H1 (cell line): ENCODE results near the gene ERC1. TPM values are rescaled to one million over a fixed set of nuclear protein-coding genes. Genes with fewer than 3 reads are reported as not detected.
A peak's percentile ranks its signal among the peaks of the same experiment; 100 is the strongest.

Experiments used
- CTCF ChIA-PET: fragments of 300-600 bp; sonication (Branson Sonifier 250); formaldehyde crosslinking; loops from one replicate; lab custom pipeline; 2021; ENCODE audit not compliant: partially characterized antibody; lab: Charles Lee
- POLR2A ChIA-PET: fragments of 300-600 bp; sonication (Branson Sonifier 250); formaldehyde crosslinking; loops from one replicate; lab custom pipeline; 2021; ENCODE audit warnings: inconsistent platforms; ENCODE audit not compliant: partially characterized antibody; lab: Charles Lee
- DNase-seq, 2 experiments: peaks; one replicate each; pipeline versions ENCODE4 v3.0.0 to v3.0.0-alpha.2; 2010 to 2022; ENCODE audit warnings: low spot score in 2 of 2, low read depth in 1 of 2, mixed read lengths in 1 of 2
- FAIRE-seq: peaks from 2 replicates; lab custom pipeline; 2011; peaks lifted over from hg19 to GRCh38; lab: Jason Lieb, UNC
- H2AFZ ChIP-seq: 2 replicates; pipeline ENCODE4 v1.8.1; 2012; ENCODE audit warnings: low read length, inconsistent platforms
- H2AK5ac ChIP-seq: 2 replicates; pipeline ENCODE4 v1.6.1; 2013; ENCODE audit warnings: low read depth, low read length
- H2BK120ac ChIP-seq: replicated peaks from 2 replicates; pipeline ENCODE3; 2013; ENCODE audit warnings: low read depth, low read length, inconsistent platforms
- H2BK12ac ChIP-seq: 2 replicates; pipeline ENCODE4 v1.6.1; 2013; ENCODE audit warnings: low read depth, low read length
- H2BK15ac ChIP-seq: 2 replicates; pipeline ENCODE4 v1.6.1; 2013; ENCODE audit warnings: low read length
- H2BK20ac ChIP-seq: 2 replicates; pipeline ENCODE4 v1.6.1; 2013; ENCODE audit warnings: low read length
- H2BK5ac ChIP-seq: 2 replicates; pipeline ENCODE4 v1.6.1; 2013; ENCODE audit warnings: low read depth, low read length
- H3K14ac ChIP-seq: 2 replicates; pipeline ENCODE4 v1.6.1; 2013; ENCODE audit warnings: inconsistent platforms; ENCODE audit not compliant: insufficient read length
- H3K18ac ChIP-seq: 2 replicates; pipeline ENCODE4 v1.6.1; 2013; ENCODE audit warnings: low read length; ENCODE audit errors: extremely low read depth
- H3K23ac ChIP-seq: 2 replicates; pipeline ENCODE4 v1.6.1; 2013; ENCODE audit warnings: inconsistent platforms; ENCODE audit not compliant: insufficient read length
- H3K23me2 ChIP-seq: 2 replicates; pipeline ENCODE4 v1.6.1; 2013; ENCODE audit warnings: low read depth, low read length
- H3K27ac ChIP-seq: 2 replicates; pipeline ENCODE4 v1.6.1; 2011; ENCODE audit warnings: low read depth, low read length, inconsistent platforms
- H3K27me3 ChIP-seq, 4 experiments: replicated peaks in 1 of 4; 1 replicate in 1 of 4; 2 replicates in 3 of 4; pipeline versions ENCODE4 v1.6.1 to v1.8.1; 2011 to 2013; ENCODE audit warnings: low read length in 3 of 4, mild to moderate bottlenecking in 3 of 4, inconsistent platforms in 2 of 4, mixed read lengths in 2 of 4, moderate library complexity in 1 of 4; ENCODE audit not compliant: control insufficient read depth in 3 of 4, insufficient read depth in 3 of 4; ENCODE audit errors: extremely low read depth in 1 of 4
- H3K36me3 ChIP-seq, 4 experiments: 2 replicates each; pipeline versions ENCODE4 v1.6.1 to v1.8.1; 2011 to 2013; ENCODE audit warnings: mild to moderate bottlenecking in 4 of 4, low read length in 3 of 4, moderate library complexity in 2 of 4, control low read depth in 1 of 4, inconsistent platforms in 1 of 4; ENCODE audit not compliant: insufficient read depth in 4 of 4, control insufficient read depth in 2 of 4
- H3K4ac ChIP-seq: replicated peaks from 2 replicates; pipeline ENCODE3; 2013; ENCODE audit warnings: low read length, low read depth, mixed read lengths, inconsistent platforms; ENCODE audit not compliant: insufficient read length
- H3K4me1 ChIP-seq, 4 experiments: replicated peaks in 1 of 4; 1 replicate in 1 of 4; 2 replicates in 3 of 4; pipeline versions ENCODE4 v1.6.1 to v1.8.1; 2011 to 2013; ENCODE audit warnings: low read length in 3 of 4, inconsistent platforms in 2 of 4, mixed read lengths in 1 of 4; ENCODE audit not compliant: insufficient read depth in 4 of 4, control insufficient read depth in 3 of 4
- H3K4me2 ChIP-seq, 2 experiments: 2 replicates each; pipeline versions ENCODE4 v1.6.1 to v1.8.1; 2011 to 2013; ENCODE audit warnings: low read depth in 2 of 2, low read length in 2 of 2, control low read depth in 1 of 2, inconsistent platforms in 1 of 2, mild to moderate bottlenecking in 1 of 2; ENCODE audit not compliant: insufficient read depth in 1 of 2
- H3K4me3 ChIP-seq, 4 experiments: fragments of 200-600, 300-600 bp in 1 of 4; sonication (generic), shearing (Covaris generic), sonication (Bioruptor Twin) in 1 of 4; 2 replicates each; pipeline versions ENCODE4 v1.5.1 to v1.8.1; 2011 to 2016; ENCODE audit warnings: low read length in 4 of 4, low read depth in 3 of 4, control low read depth in 2 of 4, inconsistent platforms in 2 of 4, mild to moderate bottlenecking in 2 of 4, mixed read lengths in 1 of 4, moderate library complexity in 1 of 4; ENCODE audit not compliant: insufficient read depth in 2 of 4; ENCODE audit errors: extremely low read depth in 1 of 4
- H3K56ac ChIP-seq: replicated peaks from 2 replicates; pipeline ENCODE3; 2013; ENCODE audit warnings: low read depth, mild to moderate bottlenecking, mixed read lengths, low read length, inconsistent platforms; ENCODE audit not compliant: insufficient read length
- H3K79me1 ChIP-seq: 2 replicates; pipeline ENCODE4 v1.6.1; 2013; ENCODE audit warnings: low read depth, low read length, control low read depth
- H3K79me2 ChIP-seq, 2 experiments: 2 replicates each; pipeline versions ENCODE4 v1.6.1 to v1.8.1; 2012 to 2013; ENCODE audit warnings: low read length in 2 of 2, mild to moderate bottlenecking in 2 of 2, inconsistent platforms in 1 of 2; ENCODE audit not compliant: insufficient read depth in 2 of 2, control insufficient read depth in 1 of 2
- H3K9ac ChIP-seq, 4 experiments: replicated peaks in 1 of 4; 1 replicate in 1 of 4; 2 replicates in 3 of 4; pipeline versions ENCODE4 v1.6.1 to v1.8.1; 2011 to 2013; ENCODE audit warnings: low read depth in 3 of 4, low read length in 3 of 4, control low read depth in 2 of 4, mild to moderate bottlenecking in 2 of 4, moderate library complexity in 2 of 4, inconsistent platforms in 1 of 4; ENCODE audit errors: extremely low read depth in 1 of 4
- H3K9me3 ChIP-seq, 2 experiments: 2 replicates each; pipeline versions ENCODE4 v1.6.1 to v1.8.1; 2012 to 2013; ENCODE audit warnings: mild to moderate bottlenecking in 2 of 2, moderate library complexity in 2 of 2, control low read depth in 1 of 2, inconsistent platforms in 1 of 2, low read depth in 1 of 2, low read length in 1 of 2, mixed read lengths in 1 of 2; ENCODE audit not compliant: insufficient read depth in 2 of 2
- H4K20me1 ChIP-seq, 2 experiments: replicated peaks in 1 of 2; 2 replicates each; pipeline versions ENCODE3 to v1.8.1; 2011 to 2013; ENCODE audit warnings: inconsistent platforms in 2 of 2, low read length in 2 of 2, mild to moderate bottlenecking in 1 of 2; ENCODE audit not compliant: insufficient read depth in 2 of 2, control insufficient read depth in 1 of 2
- H4K5ac ChIP-seq: 2 replicates; pipeline ENCODE4 v1.6.1; 2013; ENCODE audit warnings: low read length, low read depth, mixed read lengths, inconsistent platforms; ENCODE audit not compliant: insufficient read length
- H4K8ac ChIP-seq: 2 replicates; pipeline ENCODE4 v1.8.0; 2013; ENCODE audit warnings: mild to moderate bottlenecking, moderate library complexity, low read length, inconsistent platforms; ENCODE audit not compliant: insufficient read depth; ENCODE audit errors: extremely low read depth
- H4K91ac ChIP-seq: replicated peaks from 2 replicates; pipeline ENCODE3; 2013; ENCODE audit warnings: low read length, mixed read lengths, inconsistent platforms; ENCODE audit not compliant: insufficient read length
- CBX5 ChIP-seq: fragments of 300-800, 300-1000 bp; sonication (generic); IDR thresholded peaks from 2 replicates; pipeline ENCODE4 v1.7.1; 2016; ENCODE audit warnings: antibody characterized with exemption, low read length, low read depth
- CBX8 ChIP-seq: fragments of 300-800, 300-1000 bp; sonication (generic); IDR thresholded peaks from 2 replicates; pipeline ENCODE4 v1.7.1; 2016; ENCODE audit warnings: low read depth, low read length, borderline replicate concordance
- USF2 ChIP-seq: IDR thresholded peaks from 2 replicates; pipeline ENCODE4 v1.6.1; 2011; ENCODE audit warnings: low read length, improper control_type of control experiment
- WGBS, 2 experiments: shearing (Covaris generic) in 1 of 2; methylation state at CpG; one replicate each; pipeline versions ENCODE4 v1.1.6 to v1.1.7; 2013 to 2015; ENCODE audit warnings: low lambda C conversion rate in 2 of 2, mixed read lengths in 2 of 2, inconsistent platforms in 1 of 2, low coverage in 1 of 2, missing lambda C conversion rate in 1 of 2; ENCODE audit not compliant: insufficient replicate concordance in 2 of 2, insufficient coverage in 1 of 2, insufficient read length in 1 of 2; ENCODE audit errors: extremely low coverage in 1 of 2, missing lambda C conversion rate in 1 of 2; 5-methylcytosine and 5-hydroxymethylcytosine counted together
- polyA plus RNA-seq, 7 experiments: library from polyadenylated mRNA; depleted of rRNA in 3 of 7; stranded (reverse) in 5 of 7; unstranded in 2 of 7; fragments of >200 nt in 5 of 7; fragments of 200-250 nt in 2 of 7; gene quantifications; 1 replicate in 5 of 7; 2 replicates in 1 of 7; 4 replicates in 1 of 7; pipeline versions ENCODE4 v1.2.1 to v1.2.3, GENCODE V29; 2011 to 2013; ENCODE audit warnings: missing spikeins in 2 of 7, mixed read lengths in 2 of 7
- total RNA-seq: library from RNA; stranded (reverse); fragmentation: NEBNext Ultra II Directional; extraction: Animal tissue kit (Norgen Biotek cat#: 25700); gene quantifications from 2 replicates; pipeline ENCODE4 v1.2.1, GENCODE V29; 2021

Gene ERC1
- total and polyA plus RNA-seq, 2 of the 8 experiments (the other 6 are each of a cell fraction or from before 2014, with no cell fraction given) = 7.8 to 45.7 TPM

- Histone ChIP-seq H3K27ac (no peak overlapping the region), H3K4me1 (peaks cover 0 to 6% (median 3%) of the 10 kb centered on the region in 4 experiments; a peak in 3 of 7 replicates), H3K27me3 (no peaks in the 10 kb centered on the region), H4K5ac (no peak overlapping the region), H2AK5ac (peak overlapping the region; percentile 58; the same call in 1 of the 2 replicates), H3K9me3 (no peaks in the 10 kb centered on the region), H2BK5ac (no peak overlapping the region), H4K91ac (no peak overlapping the region), H2BK120ac (no peak overlapping the region), H3K4me2 (no peak overlapping the region), H4K20me1 (no peaks in the 10 kb centered on the region), H2BK12ac (peak overlapping the region; percentile 55; the same call in 1 of the 2 replicates), H3K79me2 (no peaks in the 10 kb centered on the region), H3K79me1 (no peaks in the 10 kb centered on the region), H3K18ac (no peak overlapping the region), H2BK15ac (no peak overlapping the region), H3K9ac (no peak overlapping the region), H3K23me2 (no peaks in the 10 kb centered on the region), H4K8ac (no peak overlapping the region), H3K14ac (no peak overlapping the region), H3K4ac (no peak overlapping the region), H3K23ac (no peak overlapping the region), H3K4me3 (no peak overlapping the region), H3K56ac (no peak overlapping the region), H2AFZ (no peak overlapping the region), H3K36me3 (no peaks in the 10 kb centered on the region), H2BK20ac (no peak overlapping the region)
- CTCF ChIA-PET = interaction anchor here (0.6 to 1.5 kb wide), 2 partner anchors 10 to 126 kb away, joined by 3 to 5 read pairs; no protein-coding TSS in a partner anchor
- DNase-seq (no peak), FAIRE-seq (no peak)
- 82% methylated on average over 8 of the region's 8 CpGs; no CpG with 5 or more reads in 1 of the 2 experiments for WGBS, 2 experiments
- TF ChIP-seq CBX5 = no peak
- TF ChIP-seq CBX8 = no peak
- TF ChIP-seq USF2 = no peak
- POLR2A ChIA-PET = no interaction called here
Measured at GRCh38 chr12:1443421-1444141, 452.6 kb downstream of the ERC1 start.
